GM21786 (cell line): ENCODE measurements around the gene ADAMTS17.

Source experiments
- ATAC-seq: cut with Tn5 transposase; IDR thresholded peaks from one replicate; pipeline ENCODE4 v1.9.1; 2021; ENCODE audit not compliant: unreplicated experiment

Gene ADAMTS17

GRCh38 chr15:100310513-100311153 lies 31.1 kb downstream of the ADAMTS17 start:
- no peak for ATAC-seq

GRCh38 chr15:100310041-100310405 lies 31.8 kb downstream of the ADAMTS17 start:
- ATAC-seq = no peak

GRCh38 chr15:100309109-100310040 lies 32.4 kb downstream of the ADAMTS17 start:
- no peak for ATAC-seq

- ATAC-seq = no peak
These were observed 33.2 kb downstream of the ADAMTS17 start for GRCh38 chr15:100308608-100309007.

- ATAC-seq = no peak
These were observed 33.6 kb downstream of the ADAMTS17 start for GRCh38 chr15:100308213-100308600.

- ATAC-seq = no peak
These were observed 34.2 kb downstream of the ADAMTS17 start for GRCh38 chr15:100307241-100308212.

DNA sequence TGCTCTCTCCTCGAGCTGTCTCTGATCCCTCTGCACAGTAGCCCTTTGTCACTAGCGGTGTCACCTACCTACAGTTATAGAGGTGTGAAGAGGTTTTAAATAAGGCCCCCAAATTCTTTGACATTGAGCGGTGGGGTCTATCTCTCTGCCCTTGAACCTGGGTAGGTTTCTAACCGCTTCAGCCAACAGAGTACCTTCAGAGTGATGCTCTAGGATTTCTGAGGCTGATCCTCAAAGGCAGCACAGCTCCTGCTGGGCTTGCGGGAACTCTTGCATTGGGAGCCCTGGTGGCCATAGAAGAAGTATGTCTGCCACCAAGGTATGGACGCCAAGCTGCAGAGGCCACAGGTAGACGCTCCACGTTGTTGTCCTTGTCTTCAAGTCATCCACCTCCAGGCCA lies 35.7 kb downstream of the ADAMTS17 start:
- ATAC-seq = no peak

GRCh38 chr15:100301910-100302431 lies 39.8 kb downstream of the ADAMTS17 start:
- no peak for ATAC-seq

DNA sequence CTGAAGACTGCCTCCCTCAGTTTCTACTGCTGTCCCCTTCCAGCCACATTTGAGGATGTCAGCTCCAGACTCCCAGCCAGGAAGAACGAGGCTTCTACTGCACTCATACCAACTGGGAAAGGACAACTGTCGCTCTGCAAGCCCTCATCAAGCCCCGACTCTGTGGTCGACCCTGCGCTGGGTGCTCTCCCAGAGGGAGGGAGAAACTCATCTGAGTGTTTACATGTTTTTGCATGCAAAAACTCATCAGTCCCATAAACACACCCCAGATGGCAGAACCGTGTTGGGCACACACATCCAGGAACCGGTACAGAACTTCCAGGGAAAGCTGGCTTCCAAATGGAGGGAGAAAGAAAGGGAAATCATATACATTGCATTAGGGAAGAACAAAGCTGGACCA lies 43.5 kb downstream of the ADAMTS17 start:
- no peak for ATAC-seq

DNA sequence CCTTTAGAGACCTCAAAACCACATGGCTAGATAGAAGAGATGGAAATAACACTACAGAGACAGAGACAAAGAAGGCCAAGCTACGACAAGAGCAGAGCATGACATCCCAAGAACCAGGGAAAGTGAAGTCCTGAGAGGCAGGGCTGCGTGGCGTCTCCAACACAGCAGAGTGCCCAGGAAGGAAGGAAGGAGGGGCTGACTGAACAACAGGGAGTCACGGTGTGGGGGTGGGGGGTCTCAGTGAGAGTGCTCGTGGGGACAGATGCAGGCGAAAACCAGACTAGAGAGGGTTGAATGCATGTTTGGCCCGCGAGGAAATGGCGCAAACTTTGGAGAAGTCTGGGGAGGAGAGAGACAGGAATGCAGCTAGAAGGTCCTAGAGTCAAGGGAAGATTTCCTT lies 44.0 kb downstream of the ADAMTS17 start:
- no peak for ATAC-seq

GRCh38 chr15:100295939-100296565 lies 45.7 kb downstream of the ADAMTS17 start:
- ATAC-seq = no peak

- ATAC-seq = no peak
These were observed 49.8 kb downstream of the ADAMTS17 start for GRCh38 chr15:100292010-100292409.

- ATAC-seq = no peak
These were observed 50.7 kb downstream of the ADAMTS17 start for GRCh38 chr15:100291106-100291505.

DNA sequence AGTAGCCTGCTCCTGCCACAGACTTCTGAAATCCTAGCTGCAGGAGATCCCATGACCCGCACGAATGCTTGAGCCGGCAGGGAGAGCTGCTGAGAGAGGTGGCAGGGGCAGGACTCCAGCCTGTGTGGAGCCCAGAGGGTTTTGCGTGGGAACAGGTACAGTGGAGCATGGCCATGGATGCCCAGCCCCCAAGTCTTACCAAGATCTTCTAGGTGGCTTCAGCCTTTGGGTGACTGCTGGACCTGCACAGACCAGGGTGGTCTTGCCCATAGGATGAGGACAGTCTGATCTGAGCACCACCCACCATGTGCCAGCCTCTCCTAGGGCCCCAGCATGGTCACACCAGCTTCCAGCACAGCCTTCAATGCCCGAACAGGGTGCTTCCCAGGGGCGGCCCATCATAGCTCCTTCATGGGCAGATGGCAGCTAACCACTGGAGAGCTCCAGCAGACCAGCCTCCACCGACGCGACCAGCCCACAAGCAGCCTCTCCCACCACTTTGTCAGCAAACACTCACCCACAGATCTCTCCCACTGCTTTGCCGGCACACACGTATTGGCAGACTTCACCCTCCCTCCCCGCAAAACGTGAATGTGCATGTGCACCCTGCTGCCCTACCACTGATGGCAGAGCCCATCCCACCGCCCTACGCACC lies 56.0 kb downstream of the ADAMTS17 start:
- ATAC-seq = no peak

DNA sequence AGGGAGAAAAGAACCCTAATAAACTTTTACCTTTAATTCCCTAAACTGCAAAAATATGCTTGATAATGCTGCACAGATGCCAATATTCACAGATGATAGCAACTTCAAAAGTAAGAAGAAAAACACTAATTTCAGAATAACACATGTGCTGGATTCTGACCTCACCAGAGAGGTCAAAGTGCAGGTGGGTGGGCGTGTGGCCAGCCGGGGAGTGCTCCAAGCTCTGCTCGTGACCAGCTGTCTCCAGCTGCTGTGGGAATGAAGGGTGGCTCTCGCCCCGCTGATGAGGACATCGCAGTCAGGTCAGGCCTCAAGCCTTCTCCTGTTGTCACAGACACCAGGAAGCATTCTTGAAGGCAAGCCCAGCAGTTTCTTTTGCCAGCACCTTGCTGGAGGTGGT lies 57.1 kb downstream of the ADAMTS17 start:
- no peak for ATAC-seq

DNA sequence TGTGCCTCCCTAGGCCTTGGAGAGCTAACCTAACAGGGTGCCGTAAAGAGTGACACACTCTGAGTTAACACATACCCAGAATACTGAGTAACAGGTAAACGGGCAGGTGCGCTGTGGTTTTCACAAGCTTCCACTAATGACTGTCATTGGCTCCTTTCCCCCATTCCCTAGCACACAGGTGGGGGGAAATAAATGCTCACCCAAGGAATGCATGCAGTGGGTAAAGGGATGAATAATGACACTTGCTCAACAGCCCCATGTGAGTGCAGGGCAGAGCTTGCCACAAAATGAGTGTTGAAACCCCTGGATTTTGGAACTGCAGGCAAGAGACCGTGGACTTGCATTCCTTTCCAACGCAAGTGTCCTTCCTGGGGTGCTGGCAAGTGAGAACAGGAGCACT lies 57.6 kb downstream of the ADAMTS17 start:
- no peak for ATAC-seq

GRCh38 chr15:100281096-100281917 lies 60.5 kb downstream of the ADAMTS17 start:
- no peak for ATAC-seq

DNA sequence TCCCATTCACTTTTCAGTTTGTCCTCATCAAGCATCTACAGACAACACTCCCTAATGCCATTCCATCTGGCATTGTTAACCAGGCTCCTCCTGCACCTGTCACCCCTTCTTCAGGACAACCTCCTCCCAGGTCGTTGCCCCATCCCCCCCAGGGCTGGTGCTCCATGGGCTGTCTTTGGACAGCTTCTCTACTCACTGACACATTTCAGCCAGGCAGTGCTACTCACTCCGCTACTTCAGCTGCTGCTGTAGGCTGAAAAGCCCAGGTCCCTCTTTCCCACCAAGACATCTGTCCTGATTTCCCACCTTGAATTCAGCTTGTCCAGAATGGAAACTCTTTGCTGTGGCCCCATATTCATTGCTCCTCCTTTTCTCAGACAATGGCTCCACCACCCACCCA lies 61.9 kb downstream of the ADAMTS17 start:
- ATAC-seq = no peak

DNA sequence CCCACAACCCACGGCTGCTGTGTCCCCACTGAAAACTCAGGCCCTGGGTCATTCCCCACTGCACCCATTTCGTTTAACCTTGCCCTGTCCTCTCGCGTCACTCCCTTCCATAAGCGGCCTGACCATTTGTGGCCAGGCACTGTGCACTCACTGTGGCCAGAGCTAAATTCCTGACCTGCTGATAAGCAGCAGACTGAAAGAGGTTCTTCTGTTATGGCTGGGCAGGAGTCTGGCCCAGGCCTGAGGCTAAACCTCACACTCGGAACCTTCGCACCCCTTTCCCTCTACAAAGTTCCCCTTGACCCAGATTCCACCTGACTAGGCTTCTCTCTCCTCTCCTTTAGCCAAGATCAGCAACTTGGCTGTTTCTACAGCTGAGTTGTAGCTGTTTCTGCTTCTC lies 62.3 kb downstream of the ADAMTS17 start:
- ATAC-seq = no peak
